ENCODE results near the gene NUSAP1. TPM values are rescaled to one million over a fixed set of nuclear protein-coding genes. Genes with fewer than 3 reads are reported as not detected.

The NUSAP1 gene
- total RNA-seq, 1 donor from 2014 or later: 7.0 TPM

- no peaks in the 10 kb centered on the region for H3K9me3 ChIP-seq
- no peak for ATAC-seq
Measured at GRCh38 chr15:41337047-41337446, 4.4 kb downstream of the NUSAP1 start.

DNA sequence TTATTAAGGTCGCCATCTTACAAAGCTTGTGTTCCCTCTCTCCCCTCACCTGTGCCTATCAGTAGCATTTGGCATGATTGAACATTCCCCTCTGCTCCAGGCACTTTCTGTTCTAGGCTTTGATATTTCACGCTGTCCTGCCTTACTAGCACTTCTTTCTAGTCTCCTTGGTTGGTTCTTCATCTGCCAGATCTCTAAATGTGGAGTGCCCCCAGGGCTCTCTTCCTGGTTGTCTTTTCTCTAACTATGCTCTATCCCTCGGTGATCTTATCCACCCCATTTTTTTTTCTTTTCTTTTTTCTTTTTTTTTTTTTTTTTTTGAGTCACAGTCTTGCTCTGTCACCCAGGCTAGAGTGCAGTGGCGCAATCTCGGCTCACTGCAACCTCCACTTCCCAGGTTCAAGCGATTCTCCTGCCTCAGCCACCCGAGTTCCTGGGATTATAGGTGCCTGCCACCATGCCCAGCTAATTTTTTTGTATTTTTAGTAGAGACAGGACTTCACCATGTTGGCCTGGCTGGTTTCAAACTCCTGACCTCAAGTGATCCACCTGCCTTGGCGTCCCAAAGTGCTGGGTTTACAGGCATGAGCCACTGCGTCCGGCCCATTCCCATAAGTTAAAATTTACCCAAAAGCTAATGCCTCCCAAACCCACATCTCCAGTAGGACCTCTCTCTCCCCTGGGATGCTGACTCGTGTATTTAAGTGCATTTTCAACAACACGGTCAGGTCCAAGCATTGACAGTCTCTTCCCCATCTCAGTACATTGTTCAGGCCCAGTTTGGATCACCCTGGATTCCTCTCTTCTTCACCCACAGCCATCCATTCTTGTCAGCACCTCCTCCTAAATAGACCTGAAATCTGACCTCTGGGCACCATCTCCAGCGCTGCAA is 5.2 kb downstream of the NUSAP1 start:
- TF ChIP-seq, protein P1, sequence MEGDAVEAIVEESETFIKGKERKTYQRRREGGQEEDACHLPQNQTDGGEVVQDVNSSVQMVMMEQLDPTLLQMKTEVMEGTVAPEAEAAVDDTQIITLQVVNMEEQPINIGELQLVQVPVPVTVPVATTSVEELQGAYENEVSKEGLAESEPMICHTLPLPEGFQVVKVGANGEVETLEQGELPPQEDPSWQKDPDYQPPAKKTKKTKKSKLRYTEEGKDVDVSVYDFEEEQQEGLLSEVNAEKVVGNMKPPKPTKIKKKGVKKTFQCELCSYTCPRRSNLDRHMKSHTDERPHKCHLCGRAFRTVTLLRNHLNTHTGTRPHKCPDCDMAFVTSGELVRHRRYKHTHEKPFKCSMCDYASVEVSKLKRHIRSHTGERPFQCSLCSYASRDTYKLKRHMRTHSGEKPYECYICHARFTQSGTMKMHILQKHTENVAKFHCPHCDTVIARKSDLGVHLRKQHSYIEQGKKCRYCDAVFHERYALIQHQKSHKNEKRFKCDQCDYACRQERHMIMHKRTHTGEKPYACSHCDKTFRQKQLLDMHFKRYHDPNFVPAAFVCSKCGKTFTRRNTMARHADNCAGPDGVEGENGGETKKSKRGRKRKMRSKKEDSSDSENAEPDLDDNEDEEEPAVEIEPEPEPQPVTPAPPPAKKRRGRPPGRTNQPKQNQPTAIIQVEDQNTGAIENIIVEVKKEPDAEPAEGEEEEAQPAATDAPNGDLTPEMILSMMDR (IDR thresholded peaks at IDR 0.05): no peak
- no peaks in the 10 kb centered on the region for H3K36me3 ChIP-seq
- intact Hi-C loops (cut with DNase I): no loop called here
- no peak overlapping the region for H3K4me3 ChIP-seq
- no peaks in the 10 kb centered on the region for H3K9me3 ChIP-seq
- no peak overlapping the region for H3K27ac ChIP-seq
- DNase-seq (no peak), ATAC-seq (no peak)
- no peaks in the 10 kb centered on the region for H3K27me3 ChIP-seq (ENCODE audit: low read depth)
- H3K4me1 ChIP-seq: peaks cover 11% of the 10 kb centered on the region

More at GRCh38 chr15:41337047-41337446, 4.4 kb downstream of the NUSAP1 start:
- H3K4me1 ChIP-seq: peaks cover 11% of the 10 kb centered on the region
- H3K4me3 ChIP-seq: no peak overlapping the region
- intact Hi-C loops (cut with DNase I): no loop called here
- no peaks in the 10 kb centered on the region for H3K36me3 ChIP-seq
- no peak overlapping the region for H3K27ac ChIP-seq
- no peaks in the 10 kb centered on the region for H3K27me3 ChIP-seq (ENCODE audit: low read depth)
- TF ChIP-seq, protein P1 (IDR thresholded peaks at IDR 0.05): no peak
- DNase-seq: no peak

DNA sequence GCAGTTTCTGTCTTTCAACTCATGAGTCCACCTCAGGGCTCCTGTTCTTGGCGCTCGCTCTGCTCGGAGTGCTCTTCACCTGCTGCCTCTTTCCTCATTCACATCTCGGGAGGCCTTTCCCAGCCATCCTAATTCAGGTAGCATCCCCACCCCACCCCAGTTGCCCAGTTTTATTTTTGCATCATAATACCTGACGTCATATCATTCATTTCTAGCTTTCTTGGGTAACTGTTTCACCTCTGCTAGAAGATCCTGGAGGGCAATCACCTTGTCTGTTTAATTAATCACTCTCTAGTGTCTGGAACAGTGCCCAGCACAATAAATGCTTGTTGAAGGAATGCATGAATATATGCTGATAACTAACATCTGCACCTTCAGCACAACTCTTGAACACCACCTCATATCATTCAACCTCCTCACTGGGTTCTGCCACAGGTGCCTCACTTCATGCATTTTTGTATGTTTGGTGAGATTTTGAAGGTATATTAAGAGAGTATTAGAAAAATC is 7.6 kb downstream of the NUSAP1 start:
- Histone ChIP-seq H3K9me3 (no peaks in the 10 kb centered on the region), H3K27me3 (ENCODE audit: low read depth) (no peaks in the 10 kb centered on the region), H3K4me1 (no peaks in the 10 kb centered on the region), H3K27ac (no peak overlapping the region), H3K4me3 (no peak overlapping the region), H3K36me3 (no peaks in the 10 kb centered on the region)
- DNase-seq (no peak), ATAC-seq (no peak)
- intact Hi-C loops (cut with DNase I): no loop called here
- TF ChIP-seq, protein P1 (IDR thresholded peaks at IDR 0.05): no peak

GRCh38 chr15:41341519-41341918 is 8.8 kb downstream of the NUSAP1 start:
- no peaks in the 10 kb centered on the region for H3K9me3 ChIP-seq
- H3K27me3 ChIP-seq (ENCODE audit: low read depth): no peaks in the 10 kb centered on the region
- DNase-seq (no peak), ATAC-seq (no peak)
- no peak overlapping the region for H3K4me3 ChIP-seq
- TF ChIP-seq, protein P1 (IDR thresholded peaks at IDR 0.05): no peak
- H3K4me1 ChIP-seq: no peaks in the 10 kb centered on the region
- no peak overlapping the region for H3K27ac ChIP-seq
- no peaks in the 10 kb centered on the region for H3K36me3 ChIP-seq
- intact Hi-C loops (cut with DNase I): no loop called here

DNA sequence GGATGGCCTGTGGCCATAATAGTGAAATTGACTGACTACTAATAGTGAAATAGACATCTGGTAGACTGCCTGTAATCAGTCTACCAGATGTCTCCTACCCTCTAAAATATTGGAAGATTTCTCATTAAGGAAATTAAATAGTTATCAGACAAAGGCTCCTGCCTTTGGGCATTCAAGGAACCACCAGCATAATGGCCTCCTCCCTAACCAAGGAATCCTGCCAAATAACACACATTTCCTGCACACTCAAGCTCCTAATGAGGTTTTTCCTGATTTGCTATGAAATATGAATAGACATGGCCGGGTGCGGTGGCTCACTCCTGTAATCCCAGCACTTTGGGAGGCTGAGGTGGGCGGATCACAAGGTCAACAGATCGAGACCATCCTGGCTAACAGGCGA is 14.6 kb downstream of the NUSAP1 start:
- DNase-seq: no peak
- intact Hi-C loops (cut with DNase I): no loop called here
- Histone ChIP-seq H3K36me3 (no peaks in the 10 kb centered on the region), H3K4me1 (no peaks in the 10 kb centered on the region), H3K27me3 (ENCODE audit: low read depth) (no peaks in the 10 kb centered on the region), H3K27ac (no peak overlapping the region), H3K9me3 (no peaks in the 10 kb centered on the region), H3K4me3 (no peak overlapping the region)
- no peak for ATAC-seq
- TF ChIP-seq, protein P1 (IDR thresholded peaks at IDR 0.05): no peak
